GM23338 (cell line): Measurements from ENCODE around the gene WDR93. TPM values are rescaled to one million over a fixed set of nuclear protein-coding genes. Genes with fewer than 3 reads are reported as not detected.

Experiments used
- ATAC-seq: fragments of 200-7000 bp; cut with Tn5 transposase; 3 replicates; pipeline ENCODE4 v1.9.1; 2020
- DNase-seq: peaks from one replicate; pipeline ENCODE4 v3.0.0-alpha.2; 2015; ENCODE audit warnings: low spot score
- H2AFZ ChIP-seq: fragments of 200-600 bp; sonication (generic); 2 replicates; pipeline ENCODE4 v1.8.0; 2016; ENCODE audit warnings: antibody characterized with exemption, mild to moderate bottlenecking, moderate library complexity
- H3F3A ChIP-seq: fragments of 200-600 bp; sonication (generic); replicated peaks from 2 replicates; pipeline ENCODE4 v1.8.0; 2017; ENCODE audit warnings: antibody characterized with exemption, mixed run types, low read depth
- H3K27ac ChIP-seq: fragments of 200-600 bp; sonication (generic); 2 replicates; pipeline ENCODE4 v1.6.1; 2016; ENCODE audit warnings: low read depth
- H3K27me3 ChIP-seq: fragments of 200-600 bp; sonication (generic); 2 replicates; pipeline ENCODE4 v1.8.0; 2016; ENCODE audit warnings: mild to moderate bottlenecking, mixed run types, moderate library complexity; ENCODE audit not compliant: insufficient read depth
- H3K36me3 ChIP-seq: fragments of 200-600 bp; sonication (generic); 2 replicates; pipeline ENCODE4 v1.8.0; 2016; ENCODE audit warnings: mild to moderate bottlenecking; ENCODE audit not compliant: insufficient read depth
- H3K4me1 ChIP-seq: fragments of 200-600 bp; sonication (generic); 2 replicates; pipeline ENCODE4 v1.8.0; 2016; ENCODE audit warnings: mild to moderate bottlenecking, moderate library complexity; ENCODE audit not compliant: insufficient read depth
- H3K4me2 ChIP-seq: fragments of 200-600 bp; sonication (generic); 2 replicates; pipeline ENCODE4 v1.7.1; 2017; ENCODE audit warnings: mixed run types
- H3K4me3 ChIP-seq: fragments of 200-600 bp; sonication (generic); 2 replicates; pipeline ENCODE4 v1.6.1; 2016; ENCODE audit warnings: mixed run types
- H3K79me2 ChIP-seq: fragments of 200-600 bp; sonication (generic); replicated peaks from 2 replicates; pipeline ENCODE4 v1.8.0; 2017; ENCODE audit warnings: mild to moderate bottlenecking; ENCODE audit not compliant: insufficient read depth
- H3K9me2 ChIP-seq: fragments of 200-600 bp; sonication (generic); 2 replicates; pipeline ENCODE4 v1.8.0; 2017; ENCODE audit not compliant: insufficient read depth
- H4K20me1 ChIP-seq: fragments of 200-600 bp; sonication (generic); replicated peaks from 2 replicates; pipeline ENCODE4 v1.8.0; 2017; ENCODE audit warnings: mild to moderate bottlenecking; ENCODE audit not compliant: insufficient read depth
- H3K27ac Mint-ChIP-seq: 2 replicates; pipeline ENCODE4 v1.8.0; 2020; ENCODE audit warnings: inconsistent platforms, mild to moderate bottlenecking, moderate library complexity, mixed read lengths
- H3K27me3 Mint-ChIP-seq: 3 replicates; pipeline ENCODE4 v1.8.0; 2022; ENCODE audit warnings: low read depth, mild to moderate bottlenecking, moderate library complexity, mixed read lengths, inconsistent platforms; ENCODE audit not compliant: insufficient read depth, poor library complexity
- H3K36me3 Mint-ChIP-seq: 3 replicates; pipeline ENCODE4 v1.8.0; 2021; ENCODE audit warnings: low read depth, mild to moderate bottlenecking, inconsistent platforms, moderate library complexity, mixed read lengths
- H3K4me1 Mint-ChIP-seq: 3 replicates; pipeline ENCODE4 v1.8.0; 2020; ENCODE audit warnings: mild to moderate bottlenecking, inconsistent platforms, mixed read lengths
- H3K4me3 Mint-ChIP-seq: 3 replicates; pipeline ENCODE4 v1.8.0; 2021; ENCODE audit warnings: moderate library complexity, mild to moderate bottlenecking, inconsistent platforms, mixed read lengths
- H3K9me3 Mint-ChIP-seq: 3 replicates; pipeline ENCODE4 v1.8.0; 2020; ENCODE audit warnings: moderate library complexity, mild to moderate bottlenecking, inconsistent platforms, mixed read lengths
- CREB1 ChIP-seq: fragments of 250-450 bp; sonication (Bioruptor Pico); IDR thresholded peaks from 2 replicates; pipeline ENCODE4 v1.5.0; 2020; ENCODE audit warnings: low read depth, mild to moderate bottlenecking, moderate library complexity
- CTCF ChIP-seq, 2 experiments: fragments of 200-600 bp in 1 of 2; sonication (generic) in 1 of 2; conservative IDR thresholded peaks; 2 replicates each; pipeline versions ENCODE4 v1.5.1 to v1.6.1; 2016 to 2017; ENCODE audit warnings: antibody characterized with exemption in 2 of 2, low read depth in 2 of 2, mild to moderate bottlenecking in 2 of 2, moderate library complexity in 1 of 2
- EZH2 ChIP-seq: fragments of 200-600 bp; sonication (generic); IDR thresholded peaks from one replicate; pipeline ENCODE4 v1.8.0; 2017; ENCODE audit warnings: antibody characterized with exemption, mild to moderate bottlenecking, low read depth; ENCODE audit not compliant: unreplicated experiment
- EZH2phosphoT487 ChIP-seq: fragments of 200-600 bp; sonication (generic); IDR thresholded peaks from one replicate; pipeline ENCODE4 v1.8.1; 2018; ENCODE audit warnings: antibody characterized with exemption; ENCODE audit not compliant: unreplicated experiment
- JUNB ChIP-seq: IDR thresholded peaks from one replicate; pipeline ENCODE4 v1.6.1; 2016; ENCODE audit warnings: antibody characterized with exemption; ENCODE audit not compliant: unreplicated experiment
- NANOG ChIP-seq: IDR thresholded peaks from 2 replicates; pipeline ENCODE4 v1.6.1; 2016; ENCODE audit warnings: antibody characterized with exemption, borderline replicate concordance
- POLR2AphosphoS5 ChIP-seq: IDR thresholded peaks from 2 replicates; pipeline ENCODE4 v1.6.1; 2016; ENCODE audit warnings: antibody characterized with exemption, low read depth
- REST ChIP-seq: IDR thresholded peaks from one replicate; pipeline ENCODE4 v1.6.1; 2018; ENCODE audit warnings: antibody characterized with exemption; ENCODE audit not compliant: unreplicated experiment
- STAT1 ChIP-seq: IDR thresholded peaks from one replicate; pipeline ENCODE4 v1.6.1; 2016; ENCODE audit warnings: antibody characterized with exemption; ENCODE audit not compliant: unreplicated experiment
- ZNF114 ChIP-seq: fragments of 250-450 bp; sonication (Bioruptor Pico); IDR thresholded peaks from 2 replicates; pipeline ENCODE4 v1.5.0; 2020; ENCODE audit warnings: mild to moderate bottlenecking, moderate library complexity
- ZNF331 ChIP-seq: fragments of 250-450 bp; sonication (Bioruptor Pico); IDR thresholded peaks from 2 replicates; pipeline ENCODE4 v1.5.0; 2020; ENCODE audit warnings: low read depth, mild to moderate bottlenecking, moderate library complexity
- ZNF462 ChIP-seq: fragments of 250-450 bp; sonication (Bioruptor Pico); IDR thresholded peaks from 2 replicates; pipeline ENCODE4 v1.5.0; 2020; ENCODE audit warnings: mild to moderate bottlenecking, moderate library complexity
- polyA plus RNA-seq: library from polyadenylated mRNA; unstranded; fragments of >200 nt; fragmentation: Nextera tagmentation; extraction: Ambion mirVana; gene quantifications from 2 replicates; pipeline ENCODE4 v1.2.1, GENCODE V29; 2016
- total RNA-seq: library from RNA; depleted of rRNA; stranded (reverse); fragments of >200 nt; shearing (Covaris generic); gene quantifications from 2 replicates; pipeline ENCODE4 v1.2.3, GENCODE V29; 2014
- TF ChIP-seq, protein P1 (sequence below): IDR thresholded peaks from 2 replicates; pipeline ENCODE4 v1.6.1; 2016; ENCODE audit warnings: antibody characterized with exemption

The WDR93 gene
- total and polyA plus RNA-seq, 2 experiments from 2014 or later: 0.14 TPM; not detected in 1

DNA sequence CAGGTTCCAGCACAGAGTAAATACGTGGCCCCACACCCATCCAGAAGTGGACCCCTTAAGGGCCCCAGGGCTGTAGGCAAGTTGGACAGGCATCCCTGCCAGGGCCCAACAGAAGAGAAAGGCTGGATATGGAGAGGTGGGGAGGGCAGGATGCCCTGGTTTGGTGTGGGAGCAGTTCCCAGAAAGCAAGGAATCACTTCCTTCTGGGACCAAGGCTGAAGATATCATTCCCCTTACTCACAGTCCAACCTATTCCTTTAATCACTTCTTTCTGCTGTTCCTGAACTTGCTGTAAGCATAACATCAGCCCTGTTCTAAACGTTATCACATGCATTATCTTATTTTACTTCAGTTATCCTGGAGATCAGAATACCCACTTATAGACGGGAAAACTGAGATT is 79.4 kb downstream of the WDR93 start:
- H3K27me3 Mint-ChIP-seq: peaks cover 2% of the 10 kb centered on the region
- Histone ChIP-seq H3K4me3 (no peak overlapping the region), H3K27ac (no peak overlapping the region), H3K36me3 (no peaks in the 10 kb centered on the region), H3F3A (no peaks in the 10 kb centered on the region), H3K27me3 (peaks cover 6% of the 10 kb centered on the region; the same call in 1 of the 2 replicates), H3K4me1 (no peaks in the 10 kb centered on the region), H3K4me2 (no peak overlapping the region), H3K9me2 (no peaks in the 10 kb centered on the region), H4K20me1 (no peaks in the 10 kb centered on the region), H3K79me2 (no peaks in the 10 kb centered on the region), H2AFZ (no peak overlapping the region)
- H3K4me3 Mint-ChIP-seq: no peak overlapping the region
- no peak for TF ChIP-seq ZNF331 (CRISPR knock-in tag)
- TF ChIP-seq NANOG: no peak
- no peak for TF ChIP-seq JUNB
- TF ChIP-seq CREB1 (CRISPR knock-in tag): no peak
- TF ChIP-seq ZNF462 (CRISPR knock-in tag): no peak
- TF ChIP-seq EZH2phosphoT487: no peak
- TF ChIP-seq REST: no peak
- no peak for TF ChIP-seq EZH2
- TF ChIP-seq STAT1: no peak
- no peak for TF ChIP-seq POLR2AphosphoS5
- TF ChIP-seq ZNF114 (CRISPR knock-in tag): no peak
- TF ChIP-seq CTCF (conservative IDR thresholded peaks at IDR 0.05; ENCODE audit: low read depth in 2 of 2): no peak
- TF ChIP-seq, protein P1, sequence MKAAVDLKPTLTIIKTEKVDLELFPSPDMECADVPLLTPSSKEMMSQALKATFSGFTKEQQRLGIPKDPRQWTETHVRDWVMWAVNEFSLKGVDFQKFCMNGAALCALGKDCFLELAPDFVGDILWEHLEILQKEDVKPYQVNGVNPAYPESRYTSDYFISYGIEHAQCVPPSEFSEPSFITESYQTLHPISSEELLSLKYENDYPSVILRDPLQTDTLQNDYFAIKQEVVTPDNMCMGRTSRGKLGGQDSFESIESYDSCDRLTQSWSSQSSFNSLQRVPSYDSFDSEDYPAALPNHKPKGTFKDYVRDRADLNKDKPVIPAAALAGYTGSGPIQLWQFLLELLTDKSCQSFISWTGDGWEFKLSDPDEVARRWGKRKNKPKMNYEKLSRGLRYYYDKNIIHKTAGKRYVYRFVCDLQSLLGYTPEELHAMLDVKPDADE: no peak
- no peaks in the 10 kb centered on the region; the same call in 2 of the 3 replicates for H3K4me1 Mint-ChIP-seq
- ATAC-seq: no peak
- H3K36me3 Mint-ChIP-seq: no peaks in the 10 kb centered on the region
- H3K27ac Mint-ChIP-seq: no peak overlapping the region
- no peaks in the 10 kb centered on the region for H3K9me3 Mint-ChIP-seq
- DNase-seq: no peak
